ENCODE results near the gene LTBP4.

Gene LTBP4

DNA sequence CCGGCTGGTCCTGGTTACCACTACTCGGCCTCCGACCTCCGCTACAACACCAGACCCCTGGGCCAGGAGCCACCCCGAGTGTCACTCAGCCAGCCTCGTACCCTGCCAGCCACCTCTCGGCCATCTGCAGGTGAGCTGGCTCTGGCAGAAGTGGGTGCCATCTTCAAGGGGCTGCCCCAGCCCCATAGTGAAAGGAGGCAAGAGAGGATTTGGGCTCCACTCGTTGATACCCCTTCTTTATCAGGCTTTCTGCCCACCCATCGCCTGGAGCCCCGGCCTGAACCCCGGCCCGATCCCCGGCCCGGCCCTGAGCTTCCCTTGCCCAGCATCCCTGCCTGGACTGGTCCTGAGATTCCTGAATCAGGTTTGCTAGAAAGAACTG is 7.1 kb downstream of the LTBP4 start:
- no peak for DNase-seq
- intact Hi-C loops (cut with DNase I) = no loop called here

DNA sequence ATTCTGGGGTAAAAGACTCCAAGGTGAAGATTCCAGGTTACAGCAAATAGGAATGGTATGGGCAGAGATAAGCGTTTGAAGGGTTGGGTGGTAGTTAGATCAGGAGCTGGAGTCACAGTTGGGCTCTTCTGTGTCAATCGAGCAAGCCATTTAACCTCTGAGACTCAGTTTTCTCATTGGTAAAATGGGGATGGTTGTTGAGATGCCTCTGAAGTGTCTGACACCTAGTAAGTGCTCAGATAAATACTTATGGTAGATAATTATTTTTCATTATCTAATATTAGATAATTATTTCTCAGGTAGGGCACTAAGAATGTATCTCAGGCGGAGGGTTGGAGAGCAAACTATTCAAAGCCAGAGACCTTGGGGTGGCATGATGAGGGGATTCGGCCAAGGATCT is 7.8 kb downstream of the LTBP4 start:
- no peak for DNase-seq
- intact Hi-C loops (cut with DNase I) = no loop called here

GRCh38 chr19:40609561-40610395 is 8.6 kb downstream of the LTBP4 start:
- DNase-seq = peak in 40 of 42 donors; percentile 48 to 90 (median 70)
- intact Hi-C loops (cut with DNase I) = no loop called here

DNA sequence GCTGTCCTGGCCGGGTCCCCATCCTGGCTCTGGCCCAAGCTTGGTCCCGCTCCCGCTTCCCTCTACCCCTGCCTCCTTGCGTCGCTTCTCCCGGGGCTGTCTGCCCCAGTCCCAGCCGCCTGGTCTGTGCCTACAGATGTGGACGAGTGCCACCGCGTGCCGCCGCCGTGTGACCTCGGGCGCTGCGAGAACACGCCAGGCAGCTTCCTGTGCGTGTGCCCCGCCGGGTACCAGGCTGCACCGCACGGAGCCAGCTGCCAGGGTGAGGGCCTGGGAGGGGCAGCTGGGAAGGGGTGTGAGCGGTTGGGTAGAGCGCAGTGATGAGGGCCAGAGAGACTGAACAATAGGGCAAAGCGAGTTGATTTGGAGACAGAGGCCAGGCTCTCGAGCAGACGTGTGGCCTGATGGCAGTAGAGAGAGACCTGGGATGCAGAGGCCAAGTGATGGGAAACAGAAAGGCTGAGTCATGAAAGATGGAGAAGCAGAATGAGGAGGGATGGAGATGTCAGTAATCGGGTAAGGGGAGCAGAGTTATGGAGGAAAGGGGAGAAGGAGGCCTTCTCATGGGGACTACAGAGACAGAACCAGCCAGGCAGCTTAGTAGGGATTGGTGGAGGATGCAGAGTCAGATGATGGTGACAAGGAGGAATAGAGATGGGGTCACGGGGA is 9.4 kb downstream of the LTBP4 start:
- intact Hi-C loops (cut with DNase I) = no loop called here

GRCh38 chr19:40611096-40611495 is 9.9 kb downstream of the LTBP4 start:
- intact Hi-C loops (cut with DNase I) = no loop called here
- no peak for DNase-seq

More for the DNA sequence above, 9.4 kb downstream of the LTBP4 start:
- peak in 23 of 42 donors; percentile 13 to 76 (median 50) for DNase-seq

GRCh38 chr19:40611900-40612698 is 10.9 kb downstream of the LTBP4 start:
- no peak for DNase-seq
- intact Hi-C loops (cut with DNase I) = no loop called here

DNA sequence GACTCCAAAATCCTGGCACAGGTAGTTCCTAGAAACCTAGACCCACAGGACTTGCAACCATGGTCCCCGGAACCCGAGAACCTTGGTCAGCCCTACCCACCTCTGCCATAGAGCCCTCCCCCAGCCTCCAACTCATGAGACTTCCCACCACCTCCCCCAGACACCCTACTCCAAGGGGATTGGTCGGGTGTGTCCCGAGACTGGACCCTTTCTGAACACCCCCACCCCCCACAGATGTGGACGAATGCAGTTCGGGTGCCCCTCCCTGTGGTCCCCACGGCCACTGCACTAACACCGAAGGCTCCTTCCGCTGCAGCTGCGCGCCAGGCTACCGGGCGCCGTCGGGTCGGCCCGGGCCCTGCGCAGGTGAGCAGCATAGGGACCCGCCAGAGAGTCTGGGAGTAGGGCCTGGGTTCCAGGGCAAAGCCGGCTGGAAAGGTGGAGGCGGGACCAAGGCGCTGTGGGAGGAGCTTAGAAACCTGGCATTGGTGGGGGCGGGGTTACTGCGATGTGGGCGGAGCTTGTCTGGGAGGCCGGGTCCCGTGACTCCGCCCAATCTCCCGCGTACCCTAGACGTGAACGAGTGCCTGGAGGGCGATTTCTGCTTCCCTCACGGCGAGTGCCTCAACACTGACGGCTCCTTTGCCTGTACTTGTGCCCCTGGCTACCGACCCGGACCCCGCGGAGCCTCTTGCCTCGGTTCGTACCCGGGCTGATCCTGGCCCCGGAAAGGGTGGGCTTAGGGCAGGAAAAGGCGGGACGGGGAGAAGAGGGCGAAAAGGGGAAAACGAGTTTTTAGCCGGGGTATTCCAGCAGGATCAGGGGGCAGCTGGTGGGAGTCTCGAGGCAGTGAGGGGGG is 11.9 kb downstream of the LTBP4 start:
- DNase-seq = peak in 3 of 42 donors; percentile 31 to 63 (median 33)

DNA sequence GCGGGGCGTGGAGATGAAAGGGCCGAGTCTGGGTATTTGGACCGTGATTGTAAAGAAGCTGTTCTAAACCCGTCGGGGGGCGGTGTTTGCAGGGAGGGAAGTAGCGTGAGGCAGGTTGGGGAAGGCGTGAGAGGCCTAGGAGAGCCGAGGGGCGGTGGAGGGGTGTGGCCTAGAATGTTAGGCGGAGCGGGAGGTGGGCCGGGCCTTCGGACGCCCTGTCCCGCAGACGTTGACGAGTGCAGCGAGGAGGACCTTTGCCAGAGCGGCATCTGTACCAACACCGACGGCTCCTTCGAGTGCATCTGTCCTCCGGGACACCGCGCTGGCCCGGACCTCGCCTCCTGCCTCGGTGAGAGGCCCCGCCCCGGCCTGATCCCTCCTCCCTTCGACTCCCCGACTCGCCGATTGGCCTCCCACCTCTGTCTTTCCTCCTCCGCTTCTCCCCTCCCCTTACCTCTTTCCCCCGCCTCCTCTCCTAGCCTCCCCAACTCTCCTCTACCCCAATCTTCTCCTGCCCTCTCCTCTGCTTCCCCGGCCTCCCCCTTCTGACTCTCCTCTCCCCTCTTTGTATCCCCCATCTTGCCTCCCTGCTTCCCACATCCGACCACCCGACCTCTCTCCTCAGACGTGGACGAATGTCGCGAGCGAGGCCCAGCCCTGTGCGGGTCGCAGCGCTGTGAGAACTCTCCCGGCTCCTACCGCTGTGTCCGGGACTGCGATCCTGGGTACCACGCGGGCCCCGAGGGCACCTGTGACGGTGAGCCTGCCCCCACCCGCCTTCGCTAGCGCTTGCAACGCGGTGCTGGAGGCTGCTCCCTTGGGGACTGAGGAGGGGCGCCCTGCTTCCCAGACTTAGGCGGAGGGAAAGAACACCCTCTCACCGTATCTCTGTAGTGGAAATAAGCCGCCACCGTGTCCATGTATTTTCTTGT is 12.8 kb downstream of the LTBP4 start:
- intact Hi-C loops (cut with DNase I) = no loop called here
- peak in 17 of 42 donors; percentile 21 to 69 (median 48) for DNase-seq

More for the DNA sequence above, 11.9 kb downstream of the LTBP4 start:
- intact Hi-C loops (cut with DNase I) = no loop called here

- DNase-seq = peak in 16 of 42 donors; percentile 31 to 65 (median 56)
Observed at GRCh38 chr19:40614622-40615411, 13.6 kb downstream of the LTBP4 start.

DNA sequence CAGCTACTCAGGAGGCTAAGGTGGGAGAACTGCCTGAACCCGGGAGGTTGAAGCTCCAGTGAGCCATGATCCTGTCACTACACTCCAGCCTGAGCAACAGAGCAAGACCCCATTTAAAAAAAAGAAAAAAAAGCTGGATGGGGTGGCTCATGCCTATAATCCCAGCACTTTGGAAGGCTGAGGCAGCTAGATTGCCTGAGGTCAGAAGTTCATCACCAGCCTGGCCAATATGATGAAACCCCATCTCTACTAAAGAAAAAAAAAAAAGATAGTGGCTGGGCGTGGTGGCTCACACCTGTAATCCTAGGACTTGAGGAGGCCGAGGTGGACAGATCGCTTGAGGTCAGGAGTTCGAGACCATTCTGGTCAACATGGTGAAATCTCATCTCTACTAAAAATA is 15.0 kb downstream of the LTBP4 start:
- DNase-seq = no peak
- intact Hi-C loops (cut with DNase I) = no loop called here

More at GRCh38 chr19:40614622-40615411, 13.6 kb downstream of the LTBP4 start:
- intact Hi-C loops (cut with DNase I) = no loop called here

DNA sequence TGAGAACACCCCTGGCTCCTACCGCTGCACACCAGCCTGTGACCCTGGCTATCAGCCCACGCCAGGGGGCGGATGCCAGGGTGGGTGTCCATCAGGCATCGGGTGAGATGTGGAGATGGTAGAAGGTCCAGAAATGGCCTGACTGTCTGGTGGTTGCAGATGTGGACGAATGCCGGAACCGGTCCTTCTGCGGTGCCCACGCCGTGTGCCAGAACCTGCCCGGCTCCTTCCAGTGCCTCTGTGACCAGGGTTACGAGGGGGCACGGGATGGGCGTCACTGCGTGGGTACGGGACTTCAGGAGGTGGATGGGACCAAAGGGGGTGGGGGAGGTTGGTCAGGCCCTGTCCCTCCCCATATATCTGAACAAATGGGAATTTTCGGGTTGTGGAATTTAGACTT is 15.8 kb downstream of the LTBP4 start:
- intact Hi-C loops (cut with DNase I) = no loop called here
- no peak for DNase-seq

- intact Hi-C loops (cut with DNase I) = no loop called here
- no peak for DNase-seq
Observed at GRCh38 chr19:40617961-40618360, 16.8 kb downstream of the LTBP4 start.

DNA sequence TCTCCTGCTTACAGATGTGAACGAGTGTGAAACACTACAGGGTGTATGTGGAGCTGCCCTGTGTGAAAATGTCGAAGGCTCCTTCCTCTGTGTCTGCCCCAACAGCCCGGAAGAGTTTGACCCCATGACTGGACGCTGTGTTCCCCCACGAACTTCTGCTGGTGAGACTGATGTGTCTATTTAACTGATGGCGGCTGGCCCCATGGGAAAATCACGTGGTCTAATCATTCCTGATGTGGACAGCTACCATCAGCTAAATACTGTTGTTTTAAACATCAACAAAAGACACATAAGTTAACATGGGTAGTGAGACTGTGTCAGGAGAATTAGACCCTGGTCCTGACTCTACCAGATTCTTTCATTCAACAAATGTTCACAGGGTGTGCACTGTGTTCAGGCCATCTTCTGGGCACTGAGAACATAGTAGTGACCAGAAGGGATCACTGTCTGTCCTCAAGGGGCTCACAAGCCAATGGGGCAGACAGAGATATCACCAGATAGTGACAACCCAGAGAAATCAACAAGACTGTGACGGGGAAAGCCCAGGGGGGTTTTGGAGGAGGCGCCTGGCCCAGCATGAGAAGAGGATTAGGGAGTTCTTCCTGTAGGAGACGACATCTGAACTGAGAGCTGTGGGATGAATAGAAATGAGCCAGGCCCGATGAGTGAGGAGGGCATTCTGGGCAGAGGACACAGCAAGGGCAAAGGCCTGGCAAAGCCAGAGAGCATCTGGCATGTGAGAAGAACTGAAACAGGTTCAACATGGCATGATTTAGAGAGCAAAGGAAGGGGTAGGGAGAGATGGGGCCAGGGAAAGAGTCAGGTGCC is 18.4 kb downstream of the LTBP4 start:
- DNase-seq = no peak
- intact Hi-C loops (cut with DNase I) = no loop called here

- DNase-seq = no peak
- intact Hi-C loops (cut with DNase I) = no loop called here
Observed at GRCh38 chr19:40620161-40620485, 19.0 kb downstream of the LTBP4 start.

DNA sequence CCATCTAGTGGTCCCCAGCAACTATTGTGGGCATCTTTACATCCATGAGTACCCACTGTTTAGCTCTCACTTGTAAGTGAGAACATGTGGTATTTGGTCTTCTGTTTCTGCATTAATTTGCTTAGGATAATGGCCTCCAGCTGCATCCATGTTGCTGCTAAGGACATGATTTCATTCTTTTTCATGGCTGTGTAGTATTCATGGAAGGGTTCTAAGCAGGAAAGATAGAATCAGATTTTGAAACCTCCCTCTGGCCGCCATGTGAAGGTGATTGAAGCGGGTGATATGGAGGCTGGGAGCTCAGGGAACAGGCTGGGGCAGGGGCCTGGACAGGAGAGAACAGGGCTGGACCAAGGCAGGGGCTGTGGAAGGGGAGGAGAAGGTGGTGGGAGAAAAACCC is 20.1 kb downstream of the LTBP4 start:
- no peak for DNase-seq
- intact Hi-C loops (cut with DNase I) = no loop called here
